ENCODE measurements around the gene FRMD1.

The FRMD1 gene

GRCh38 chr6:168046696-168047095 lies 32.3 kb downstream of the FRMD1 start:
- no peak for DNase-seq (ENCODE audit: extremely low read depth, low read depth)
- no peak for TF ChIP-seq CTCF (IDR thresholded peaks at IDR 0.05; ENCODE audit: low read depth, low read length)

GRCh38 chr6:168045706-168046620 lies 33.0 kb downstream of the FRMD1 start:
- no peak for DNase-seq (ENCODE audit: extremely low read depth, low read depth)
- no peak for TF ChIP-seq CTCF (IDR thresholded peaks at IDR 0.05; ENCODE audit: low read depth, low read length)

GRCh38 chr6:168045141-168045691 lies 33.8 kb downstream of the FRMD1 start:
- no peak for TF ChIP-seq CTCF (IDR thresholded peaks at IDR 0.05; ENCODE audit: low read depth, low read length)
- no peak for DNase-seq (ENCODE audit: extremely low read depth, low read depth)

GRCh38 chr6:168044521-168045130 lies 34.4 kb downstream of the FRMD1 start:
- DNase-seq (ENCODE audit: extremely low read depth, low read depth), result no peak
- no peak for TF ChIP-seq CTCF (IDR thresholded peaks at IDR 0.05; ENCODE audit: low read depth, low read length)

- no peak for DNase-seq (ENCODE audit: extremely low read depth, low read depth)
- TF ChIP-seq CTCF (IDR thresholded peaks at IDR 0.05; ENCODE audit: low read depth, low read length), result no peak
These were observed 35.1 kb downstream of the FRMD1 start for GRCh38 chr6:168043848-168044415.

- TF ChIP-seq CTCF (IDR thresholded peaks at IDR 0.05; ENCODE audit: low read depth, low read length), result no peak
- DNase-seq (ENCODE audit: extremely low read depth, low read depth), result no peak
These were observed 35.7 kb downstream of the FRMD1 start for GRCh38 chr6:168043193-168043847.

All from AG09319 (cell line).